Heart left ventricle (tissue), 16 donors: Measurements from ENCODE around the gene CSNK1G1. TPM values are rescaled to one million over a fixed set of nuclear protein-coding genes. Genes with fewer than 3 reads are reported as not detected.

Source experiments
- ATAC-seq, 4 donors: fragments of 200-7000 bp; cut with Tn5 transposase; one replicate each; pipeline ENCODE4 v1.9.1; 2020 to 2022; ENCODE audit warnings: moderate library complexity in 4 of 4, mild to moderate bottlenecking in 3 of 4, moderate number of reproducible peaks in 1 of 4
- DNase-seq, 5 donors: peaks; one replicate each; pipeline ENCODE4 v3.0.0-alpha.2; 2020
- H3K27ac ChIP-seq, 12 donors: fragments of 200-600 bp; sonication (generic) in 4 of 12; one replicate each; pipeline versions ENCODE4 v1.5.0 to v1.8.0; 2016 to 2022; ENCODE audit warnings: mild to moderate bottlenecking in 2 of 12
- H3K27me3 ChIP-seq, 9 donors: fragments of 200-600 bp; sonication (generic) in 2 of 9; one replicate each; pipeline versions ENCODE4 v1.5.1 to v1.8.0; 2016 to 2022; ENCODE audit warnings: mild to moderate bottlenecking in 3 of 9
- H3K36me3 ChIP-seq, 9 donors: fragments of 200-600 bp; sonication (generic) in 2 of 9; one replicate each; pipeline versions ENCODE4 v1.5.0 to v1.8.0; 2018 to 2022; ENCODE audit warnings: mild to moderate bottlenecking in 2 of 9
- H3K4me1 ChIP-seq, 12 donors: fragments of 200-600 bp; sonication (generic) in 4 of 12; one replicate each; pipeline versions ENCODE4 v1.5.0 to v1.8.0; 2016 to 2022; ENCODE audit warnings: mild to moderate bottlenecking in 3 of 12
- H3K4me3 ChIP-seq, 12 donors: fragments of 200-600 bp; sonication (generic) in 4 of 12; one replicate each; pipeline versions ENCODE4 v1.5.0 to v1.8.0; 2017 to 2022; ENCODE audit warnings: mild to moderate bottlenecking in 9 of 12, moderate library complexity in 4 of 12
- H3K9me3 ChIP-seq, 12 donors: fragments of 200-600 bp; sonication (generic) in 4 of 12; one replicate each; pipeline versions ENCODE4 v1.5.0 to v1.8.0; 2016 to 2022; ENCODE audit warnings: mild to moderate bottlenecking in 1 of 12
- CTCF ChIP-seq, 12 donors: fragments of 200-600 bp; sonication (generic) in 4 of 12; IDR thresholded peaks; one replicate each; pipeline versions ENCODE4 v1.5.0 to v1.8.0; 2018 to 2022; ENCODE audit warnings: antibody characterized with exemption in 12 of 12, mild to moderate bottlenecking in 5 of 12
- POLR2A ChIP-seq, 2 donors: fragments of 450-650 bp; IDR thresholded peaks; one replicate each; pipeline ENCODE4 v1.6.1; 2017; ENCODE audit warnings: antibody characterized with exemption in 2 of 2, mild to moderate bottlenecking in 2 of 2, moderate library complexity in 2 of 2
- WGBS, 4 donors: extraction: QIAGEN DNeasy Blood & Tissue Kit in 2 of 4; methylation state at CpG; one replicate each; pipeline versions ENCODE4 v1.1.5 to v1.1.7; 2013 to 2018; 5-methylcytosine and 5-hydroxymethylcytosine counted together
- intact Hi-C, 10 donors: fragments of 100-400 bp; cut with DNase I; formaldehyde crosslinking; loops; one replicate each; pipeline versions ENCODE4 v1.11.1 to v1.14.2; 2022
- polyA plus RNA-seq, 2 donors: library from polyadenylated mRNA; stranded (reverse); fragments of 200-250 nt; gene quantifications; one replicate each; pipeline ENCODE4 v1.2.3, GENCODE V29; 2013
- total RNA-seq, 9 donors: library from RNA; depleted of rRNA in 2 of 9; stranded (reverse); fragments of >200 nt in 2 of 9; fragmentation: NEBNext Ultra II Directional in 3 of 9; extraction: Animal tissue kit (Norgen Biotek cat#: 25700) in 3 of 9; gene quantifications; one replicate each; pipeline versions ENCODE4 v1.1.0 to v1.2.4, GENCODE V29; 2016 to 2023
- donor health status: ischemic (EF 13 %, LVEDD 7.1; RV severe dilation, severe dysfunction).
- donor health status: healthy with polysubstance abuse.
- donor health status: DM: no; HTN: yes; CAD: no.
- donor health status: DM: no; HTN: no; CAD: no.
- donor health status: ischemic (EF 25% LVEDD 6.9; RV normal size, moderate dysfunction).
- donor health status: ischemic (EF 25% LVEDD 5.7; RV mildly dilated, moderate dysfunction).
- donor health status: healthy.
- donor health status: DM: yes; HTN: yes; CAD: no.
- donor health status: ischemic (EF 35%, LVEDD 5.7; RV mildly dilated, moderate dysfunction).
- donor health status: nonischemic (EF 11% LVEDD 7.7; RV severe dilation, severe dysfunction).
- donor health status: DM: yes; HTN: yes; CAD: no.
- donor health status: PGD.
- donor health status: ischemic (EF 29% LVEDD 5.4; RV normal size, mild dysfunction).
- donor health status: nonischemic (EF 23%, LVEDD 6.1; RV moderate dilation, normal function).

Gene CSNK1G1
- total and polyA plus RNA-seq, 11 donors = 1.4 to 15.0 (median 7.4) TPM

GRCh38 chr15:64141798-64142512 is 214.0 kb downstream of the CSNK1G1 start:
- Histone ChIP-seq H3K9me3 (no peaks in the 10 kb centered on the region), H3K4me1 (peaks cover 0 to 23% (median 6%) of the 10 kb centered on the region in 12 donors), H3K4me3 (no peak overlapping the region), H3K27ac (no peak overlapping the region), H3K36me3 (peaks cover 0 to 77% (median 65%) of the 10 kb centered on the region in 9 donors), H3K27me3 (no peaks in the 10 kb centered on the region)
- 95 to 97% (median 96%) methylated on average over 8 of the region's 8 CpGs for WGBS, 4 donors
- intact Hi-C loops = loop anchor here in 1 of 10 donors (10.0 kb wide), 1 partner anchor 47 kb away; the partner anchor contains the start of genes CIAO2A and SNX1
- DNase-seq (no peak), ATAC-seq (no peak)
- TF ChIP-seq POLR2A (IDR thresholded peaks at IDR 0.05) (no peak), CTCF (IDR thresholded peaks at IDR 0.05) (no peak)

DNA sequence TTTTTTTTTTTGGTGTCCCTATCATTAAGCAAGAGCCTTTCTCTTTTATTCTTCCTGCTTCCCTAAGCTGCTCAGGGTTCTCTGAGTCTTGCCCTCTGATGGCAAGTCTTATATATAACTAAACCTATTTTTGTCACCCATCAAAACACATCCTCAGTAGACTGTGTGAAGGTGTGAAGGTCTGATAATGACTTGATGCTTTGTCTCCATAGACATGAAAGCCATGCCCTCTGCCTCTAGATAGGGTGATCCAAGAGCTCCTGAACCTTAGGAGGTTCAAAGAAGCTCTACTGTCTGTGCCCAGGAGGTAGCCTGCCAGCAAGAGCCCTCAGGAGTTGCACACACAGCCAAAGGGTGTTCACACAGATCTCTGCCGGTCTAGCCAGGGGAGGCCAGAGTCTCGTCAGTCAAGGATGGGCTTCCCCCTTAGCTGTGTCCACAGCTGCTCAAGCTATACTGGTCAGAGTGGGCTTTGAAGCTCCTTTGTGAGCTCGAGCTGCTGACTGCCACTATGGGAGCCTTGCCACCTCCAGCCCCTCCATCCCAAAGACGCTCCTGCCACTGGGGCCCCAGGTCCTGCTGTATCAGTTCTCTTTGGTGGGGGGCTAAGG is 217.5 kb downstream of the CSNK1G1 start:
- TF ChIP-seq POLR2A (IDR thresholded peaks at IDR 0.05) = no peak
- no peak for TF ChIP-seq CTCF (IDR thresholded peaks at IDR 0.05)
- H3K36me3 ChIP-seq = peaks cover 3 to 93% (median 80%) of the 10 kb centered on the region in 9 donors
- DNase-seq (no peak), ATAC-seq (no peak)
- H3K27me3 ChIP-seq = no peaks in the 10 kb centered on the region
- no peaks in the 10 kb centered on the region for H3K9me3 ChIP-seq
- H3K4me1 ChIP-seq = peaks cover 0 to 21% (median 6%) of the 10 kb centered on the region in 12 donors
- H3K4me3 ChIP-seq = no peak overlapping the region
- H3K27ac ChIP-seq = no peak overlapping the region
- intact Hi-C loops = no loop called here
- 88 to 94% (median 91%) methylated on average over 4 of the region's 4 CpGs for WGBS, 4 donors

DNA sequence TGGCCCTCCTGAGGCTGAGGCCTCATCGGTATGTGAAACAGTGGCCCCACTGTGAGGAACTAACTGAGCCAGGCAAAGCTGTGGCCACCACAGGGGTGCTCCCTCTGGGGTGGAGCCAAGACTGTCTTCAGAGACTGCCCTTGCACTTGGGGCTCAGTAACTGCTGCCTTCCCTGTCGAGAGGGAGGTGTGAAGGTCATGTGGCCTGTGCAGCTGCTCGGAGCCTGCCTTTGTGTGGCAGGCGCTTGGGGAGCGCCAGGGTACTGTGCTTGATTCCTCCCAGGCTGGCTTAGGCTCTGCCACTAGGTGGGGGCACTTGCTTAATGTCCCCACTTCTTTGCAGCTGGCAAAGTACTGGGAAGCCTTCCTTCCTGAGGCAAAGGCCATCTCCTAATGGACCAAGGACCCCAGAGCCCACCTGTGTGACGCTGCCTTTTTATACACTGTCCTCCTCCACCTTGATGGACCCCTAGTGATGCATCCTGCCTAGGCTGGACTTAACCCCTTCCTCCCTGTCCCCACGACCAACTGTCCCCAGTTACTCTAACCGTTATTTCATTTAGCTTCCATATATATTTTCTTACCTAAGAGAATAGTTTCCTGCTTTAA is 218.6 kb downstream of the CSNK1G1 start:
- peak in 6 of 12 donors; percentile 9 to 41 (median 17) for TF ChIP-seq CTCF (IDR thresholded peaks at IDR 0.05)
- no peak for TF ChIP-seq POLR2A (IDR thresholded peaks at IDR 0.05)
- peak overlapping the region in 2 of 12 donors; percentile 43 to 52 for H3K27ac ChIP-seq
- no peak overlapping the region for H3K4me3 ChIP-seq
- intact Hi-C loops = no loop called here
- peak; percentile 43 to 74 (median 52) for ATAC-seq
- peaks cover 3 to 93% (median 80%) of the 10 kb centered on the region in 9 donors for H3K36me3 ChIP-seq
- WGBS, 4 donors = 60 to 74% (median 65%) methylated on average over 8 of the region's 8 CpGs
- DNase-seq = no peak
- H3K27me3 ChIP-seq = no peaks in the 10 kb centered on the region
- peaks cover 0 to 32% (median 8%) of the 10 kb centered on the region in 12 donors for H3K4me1 ChIP-seq
- H3K9me3 ChIP-seq = no peaks in the 10 kb centered on the region

GRCh38 chr15:64136347-64136746 is 219.6 kb downstream of the CSNK1G1 start:
- Histone ChIP-seq H3K36me3 (peaks cover 3 to 93% (median 86%) of the 10 kb centered on the region in 9 donors), H3K27me3 (no peaks in the 10 kb centered on the region), H3K9me3 (no peaks in the 10 kb centered on the region), H3K4me3 (no peak overlapping the region), H3K27ac (no peak overlapping the region), H3K4me1 (peaks cover 0 to 41% (median 8%) of the 10 kb centered on the region in 12 donors)
- 89 to 96% (median 92%) methylated on average over 7 of the region's 7 CpGs for WGBS, 4 donors
- TF ChIP-seq POLR2A (IDR thresholded peaks at IDR 0.05) (no peak), CTCF (IDR thresholded peaks at IDR 0.05) (no peak)
- no peak for DNase-seq
- no peak for ATAC-seq
- intact Hi-C loops = no loop called here
